Nucleus accumbens (tissue), 56 donors: ENCODE measurements around the gene CCDC167.
"Not testable (repeated sequence)": the region's sequence is repeated elsewhere in the genome, so short reads cannot be mapped to it uniquely, and the experiment has no call there.

Experiments used
- DNase-seq, 56 donors: peaks; one replicate each; lab custom pipeline; 2025; lab: John Stamatoyannopoulos, UW

CCDC167 gene

GRCh38 chr6:37477656-37478435, 21.8 kb downstream of the CCDC167 start:
- no peak for DNase-seq

GRCh38 chr6:37477191-37477590, 22.5 kb downstream of the CCDC167 start:
- peak in 1 of 56 donors; percentile 22 for DNase-seq

- DNase-seq = no peak
Observed at GRCh38 chr6:37474316-37474715, 25.4 kb downstream of the CCDC167 start.

DNA sequence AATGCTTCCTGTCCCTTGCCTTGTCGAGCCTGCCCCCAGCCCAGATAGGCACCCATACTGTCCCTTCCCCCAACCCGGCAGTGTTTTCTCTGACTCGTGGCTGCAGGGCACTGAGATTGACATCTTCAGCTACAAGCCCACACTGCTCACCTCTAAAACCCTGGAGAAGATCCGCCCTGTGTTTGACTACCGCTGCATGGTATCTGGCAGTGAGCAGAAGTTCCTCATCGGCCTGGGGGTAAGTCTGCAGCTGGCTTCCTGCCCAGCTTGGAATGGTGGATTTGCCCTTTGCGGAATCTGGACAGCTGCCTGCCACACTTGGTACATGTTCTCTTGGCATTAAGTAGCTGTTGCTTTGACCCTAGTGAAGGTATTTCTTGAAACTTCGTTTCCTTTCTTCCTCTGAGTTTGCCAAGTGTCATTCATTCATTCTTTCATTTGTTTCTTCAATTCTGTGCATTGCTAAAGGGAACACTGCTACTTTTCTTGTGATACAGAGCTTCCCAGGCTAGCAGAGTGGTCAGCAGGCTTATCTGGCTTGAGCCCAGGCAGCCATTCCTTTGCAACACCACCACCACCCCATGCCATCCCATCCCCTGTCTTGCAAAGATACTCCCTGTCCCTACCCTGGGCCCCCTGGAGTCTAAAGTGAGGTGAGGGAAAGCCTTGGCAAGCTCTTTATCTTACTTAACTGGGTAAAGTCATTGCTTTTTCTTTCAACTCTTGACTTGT, 26.2 kb downstream of the CCDC167 start:
- DNase-seq = peak in 9 of 56 donors; percentile 17 to 64 (median 37)

DNA sequence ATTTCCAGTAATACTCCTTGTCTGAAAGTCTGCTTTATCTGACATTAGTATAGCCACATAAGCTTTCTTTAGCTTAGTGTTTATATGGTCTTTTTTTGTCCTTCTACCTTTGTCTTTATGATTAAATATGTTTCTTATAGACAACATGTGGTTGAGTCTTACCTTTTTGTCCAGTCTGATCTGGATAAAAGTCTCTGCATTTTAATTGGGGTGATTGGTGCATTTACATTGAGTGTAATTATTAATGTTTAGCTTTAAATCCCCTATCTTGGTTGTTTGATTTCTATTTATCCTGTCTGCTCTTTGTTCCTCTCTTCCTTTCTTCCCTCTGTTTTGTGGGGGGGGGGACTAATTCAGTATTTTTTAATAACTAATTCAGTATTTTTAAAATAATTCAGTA, 32.0 kb downstream of the CCDC167 start:
- DNase-seq = no peak

DNA sequence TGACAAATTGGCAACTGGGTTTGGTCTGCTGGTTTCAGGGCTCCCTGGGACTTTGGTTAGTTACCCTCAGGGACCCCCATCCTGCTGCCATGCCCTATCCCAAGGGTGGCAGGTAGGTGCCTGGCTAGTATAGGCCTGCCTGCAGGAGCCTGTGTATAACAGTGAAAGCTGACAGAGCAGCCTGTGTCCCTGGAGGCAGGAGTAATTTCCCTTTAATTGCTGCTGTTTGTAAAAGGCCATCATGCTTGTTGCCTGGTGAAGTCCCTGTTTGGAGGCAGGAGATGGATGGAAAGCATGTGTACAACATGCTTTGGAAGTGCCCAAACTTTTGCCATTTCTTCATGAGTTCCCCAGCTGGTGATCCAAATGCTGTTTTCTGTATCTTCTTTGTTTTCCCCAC, 36.6 kb downstream of the CCDC167 start:
- no peak for DNase-seq

GRCh38 chr6:37460805-37461204, 38.9 kb downstream of the CCDC167 start:
- DNase-seq = no peak

GRCh38 chr6:37459981-37460800, 39.5 kb downstream of the CCDC167 start:
- peak in 1 of 56 donors; percentile 18 for DNase-seq

- DNase-seq = peak in 33 of 56 donors; percentile 6 to 67 (median 27)
Observed at GRCh38 chr6:37456816-37457560, 42.7 kb downstream of the CCDC167 start.

DNA sequence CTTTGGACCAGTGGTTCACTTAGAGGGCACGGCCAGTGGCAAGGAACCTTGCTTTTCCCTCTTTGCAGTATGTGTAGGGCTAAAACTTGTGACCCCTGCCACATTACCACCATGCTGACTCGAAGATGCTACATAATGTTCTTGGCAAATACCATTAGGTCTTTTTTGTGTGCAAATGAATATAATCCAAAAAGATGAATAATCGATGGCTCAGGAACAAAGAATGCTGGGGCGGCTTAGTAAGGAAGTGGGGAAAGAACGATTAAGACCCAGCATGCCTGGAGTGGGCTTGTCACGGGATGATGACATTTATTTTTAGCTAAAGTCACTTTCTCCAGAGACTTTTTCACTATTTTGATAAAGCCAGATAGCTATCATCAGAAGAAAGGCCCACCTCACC, 43.6 kb downstream of the CCDC167 start:
- DNase-seq = peak in 1 of 56 donors; percentile 18

DNA sequence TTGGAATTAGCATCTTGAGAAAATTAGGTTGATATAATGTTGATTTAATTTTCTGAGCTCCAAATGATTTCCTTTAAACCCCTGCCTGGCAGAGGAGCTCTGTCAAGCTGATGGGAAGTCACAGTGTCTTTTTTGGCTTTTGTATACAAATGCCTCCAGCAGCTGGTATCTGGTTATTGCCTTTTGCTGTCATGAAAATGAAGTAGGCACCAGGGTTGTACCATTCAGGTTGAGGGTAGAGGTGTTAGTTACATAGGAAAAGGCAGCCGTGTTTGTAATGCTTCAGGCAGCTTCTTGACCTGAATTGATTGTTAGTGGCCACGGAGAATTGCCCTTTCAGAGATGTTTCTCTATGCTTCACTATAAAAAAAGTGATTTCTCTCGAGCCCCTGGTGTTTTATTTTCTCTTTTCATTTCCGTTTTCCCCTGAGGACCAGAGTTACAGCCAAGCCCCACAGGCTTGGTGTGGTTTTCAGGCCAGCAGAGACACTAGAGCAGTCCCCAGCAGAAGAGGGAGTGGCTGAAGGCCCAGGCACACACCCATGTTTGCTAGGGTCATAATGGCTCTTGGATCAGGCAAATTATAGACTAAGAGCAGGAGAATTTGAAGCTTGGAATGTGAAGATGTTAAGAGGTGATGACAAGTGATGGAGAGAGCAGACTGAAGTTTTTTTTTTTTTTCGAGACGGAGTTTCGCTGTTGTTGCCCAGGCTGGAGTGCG, 45.1 kb downstream of the CCDC167 start:
- no peak for DNase-seq

DNA sequence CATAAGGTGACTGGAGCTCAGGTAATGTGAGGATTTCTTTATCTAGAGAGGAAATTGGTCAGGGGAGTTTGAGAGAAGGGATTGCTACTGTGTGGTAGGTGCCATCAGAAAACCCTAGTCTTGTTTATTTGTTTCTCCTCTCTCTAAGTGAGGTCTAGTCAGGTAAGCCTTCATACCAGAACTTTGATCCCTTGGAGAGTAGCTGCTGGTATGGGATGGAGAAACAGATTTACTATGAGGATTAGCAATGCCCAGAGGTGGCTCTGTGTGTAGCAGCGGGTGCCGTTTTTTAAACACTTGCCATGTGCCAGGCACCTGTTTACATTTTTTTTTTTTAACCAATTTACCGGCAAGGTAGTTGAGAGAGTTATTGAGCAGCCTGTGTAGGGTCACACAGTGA, 47.2 kb downstream of the CCDC167 start:
- no peak for DNase-seq

DNA sequence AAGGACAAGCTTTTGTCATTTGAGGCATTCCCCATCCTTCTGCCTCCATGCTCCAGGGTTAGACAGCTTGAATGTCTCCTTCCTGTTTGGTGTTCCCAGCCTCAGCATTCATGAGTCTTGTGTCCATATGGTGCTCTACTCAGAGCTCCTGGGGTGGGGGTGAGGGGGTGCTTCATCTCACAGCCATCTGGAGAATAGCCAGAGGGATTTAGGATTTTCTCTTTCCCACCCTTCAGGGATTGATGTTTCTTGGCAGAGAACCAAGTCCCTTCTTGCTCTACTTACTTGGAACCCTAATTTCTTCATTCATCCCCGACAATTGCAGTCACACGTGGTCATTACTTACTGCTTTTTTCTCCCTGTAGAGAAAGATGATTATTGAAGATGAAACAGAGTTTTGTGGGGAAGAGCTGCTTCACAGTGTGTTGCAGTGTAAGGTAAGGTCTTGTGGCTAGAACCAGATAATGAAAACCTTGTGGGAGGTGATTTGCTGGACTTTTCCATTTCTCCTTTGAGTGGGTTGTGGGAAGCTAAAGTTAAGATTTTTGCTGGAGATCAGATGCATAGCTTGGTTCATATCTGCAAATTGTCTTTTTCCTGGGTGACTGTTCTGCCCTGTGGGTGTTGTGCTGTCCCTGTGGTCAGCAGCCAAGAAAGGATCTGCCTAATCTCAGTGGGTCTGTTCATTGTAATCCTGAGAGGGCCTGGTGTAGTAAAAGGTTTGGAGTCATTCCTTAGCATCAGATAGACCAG, 48.1 kb downstream of the CCDC167 start:
- DNase-seq = no peak

GRCh38 chr6:37449984-37450383, 49.7 kb downstream of the CCDC167 start:
- DNase-seq = no peak

DNA sequence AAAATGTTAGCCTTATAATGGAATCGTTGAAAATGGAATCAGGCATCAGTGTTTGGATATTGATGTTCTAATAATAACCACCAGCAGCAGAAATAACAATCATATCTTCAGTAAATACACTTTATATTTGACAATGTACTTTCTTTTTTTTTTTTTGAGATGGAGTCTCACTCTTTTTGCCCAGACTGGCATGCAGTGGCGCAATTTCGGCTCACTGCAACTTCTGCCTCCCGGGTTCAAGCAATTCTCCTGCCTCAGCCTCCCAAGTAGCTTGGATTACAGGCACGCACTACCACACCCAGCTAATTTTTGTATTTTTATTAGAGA, 56.5 kb downstream of the CCDC167 start:
- DNase-seq = not testable (repeated sequence)

GRCh38 chr6:37442416-37443215, 57.1 kb downstream of the CCDC167 start:
- no peak for DNase-seq

DNA sequence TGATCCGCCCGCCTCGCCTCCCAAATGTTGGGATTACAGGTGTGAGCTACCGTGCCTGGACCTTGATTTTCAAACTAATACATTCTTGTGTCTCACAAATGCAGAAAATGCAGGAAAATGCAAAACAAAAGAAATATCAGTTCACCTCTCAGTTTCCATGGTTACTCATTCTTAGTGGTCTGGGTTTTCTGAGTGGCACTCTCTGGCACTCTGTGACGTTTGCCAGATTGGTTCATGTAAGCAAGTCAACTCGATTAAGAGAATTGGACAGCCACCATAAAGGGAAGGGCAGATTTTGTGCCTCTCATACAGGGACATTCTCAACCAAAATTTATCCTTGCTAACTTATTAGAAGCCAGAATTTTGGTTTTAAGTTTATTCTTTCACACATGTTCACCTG, 58.0 kb downstream of the CCDC167 start:
- DNase-seq = no peak

DNA sequence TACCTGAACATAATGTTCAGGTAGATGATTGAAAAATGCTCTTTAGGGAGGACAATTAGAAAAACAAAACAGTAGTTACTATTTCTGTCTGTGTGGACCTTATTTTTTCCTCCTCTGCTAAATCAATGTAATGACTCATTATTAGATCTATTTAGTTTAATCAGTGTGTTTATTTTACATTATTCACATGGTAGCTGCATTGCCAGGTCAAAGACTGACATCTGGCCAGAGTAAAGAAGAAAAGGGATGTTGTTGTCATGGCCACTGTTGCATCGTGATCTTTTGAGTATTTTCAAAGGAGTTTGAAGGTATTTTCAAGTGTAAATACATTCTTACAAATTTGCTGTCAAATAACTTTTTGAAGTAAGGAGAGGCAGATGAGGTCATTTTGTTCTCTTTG, 60.8 kb downstream of the CCDC167 start:
- no peak for DNase-seq
